Measurements from ENCODE around the gene C6orf52.
A peak's percentile ranks its signal among the peaks of the same experiment; 100 is the strongest.

C6orf52 gene

DNA sequence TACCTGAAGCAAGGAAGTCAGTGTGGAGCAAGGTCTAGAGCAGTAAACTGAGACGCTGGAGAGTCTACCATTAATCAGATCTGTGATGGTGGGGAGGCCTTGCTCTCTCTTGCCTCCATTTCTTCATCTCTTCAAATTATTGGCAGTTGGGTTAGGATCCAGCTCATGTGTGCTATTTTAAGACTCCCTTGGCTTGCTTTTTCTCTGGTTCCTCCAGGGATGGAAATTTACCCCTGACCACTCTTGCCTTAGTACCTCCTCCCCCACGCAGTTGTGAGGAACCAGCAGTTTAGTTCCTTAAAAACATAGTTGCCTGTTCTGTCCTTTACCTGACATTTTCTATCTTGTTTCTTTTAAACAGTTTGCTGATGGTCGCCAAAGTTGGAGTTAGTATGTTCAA, 35.8 kb upstream of the C6orf52 start:
- no peak overlapping the region for H3K4me2 ChIP-seq (ENCODE audit: low read length, poor library complexity, severe bottlenecking)
- peaks cover 2% of the 10 kb centered on the region for H3K4me1 ChIP-seq (ENCODE audit: control insufficient read depth, insufficient read depth, low read depth, low read length)
- H3K4me3 ChIP-seq (ENCODE audit: insufficient read depth in 1 of 2, low read depth in 1 of 2, low read length in 2 of 2), result no peak overlapping the region
- H2AFZ ChIP-seq (ENCODE audit: low read depth, low read length), result no peak overlapping the region
- H4K91ac ChIP-seq (ENCODE audit: low read length), result no peak overlapping the region
- no peak overlapping the region for H2AK5ac ChIP-seq (ENCODE audit: low read length, severe bottlenecking)
- H3K14ac ChIP-seq (ENCODE audit: low read length in 2 of 2), result no peak overlapping the region
- H2BK120ac ChIP-seq (ENCODE audit: low read depth, low read length), result no peak overlapping the region
- no peak overlapping the region for H4K8ac ChIP-seq (ENCODE audit: low read length)
- 96% methylated on average over 2 of the region's 3 CpGs for WGBS
- no peak overlapping the region for H3K27ac ChIP-seq (ENCODE audit: low read length, poor library complexity, severe bottlenecking)
- H3K9me3 ChIP-seq (ENCODE audit: control insufficient read depth, low read length), result no peaks in the 10 kb centered on the region
- peaks cover 39 to 81% of the 10 kb centered on the region in 2 experiments for H3K36me3 ChIP-seq (ENCODE audit: control insufficient read depth in 1 of 2, insufficient read depth in 2 of 2, low read depth in 1 of 2, low read length in 2 of 2)
- H3K27me3 ChIP-seq (ENCODE audit: control insufficient read depth in 1 of 2, insufficient read depth in 1 of 2, low read length in 2 of 2), result no peaks in the 10 kb centered on the region
- DNase-seq, result no peak
- no peak overlapping the region for H3K18ac ChIP-seq (ENCODE audit: low read depth in 1 of 2, low read length in 2 of 2)
- H3K23ac ChIP-seq (ENCODE audit: low read length in 2 of 2), result no peak overlapping the region
- H2BK5ac ChIP-seq (ENCODE audit: low read depth, low read length, poor library complexity, severe bottlenecking), result no peak overlapping the region
- H3K9ac ChIP-seq (ENCODE audit: low read length), result no peak overlapping the region
- no peak overlapping the region for H3K4ac ChIP-seq (ENCODE audit: low read depth in 1 of 2, low read length in 2 of 2)
- H2BK15ac ChIP-seq (ENCODE audit: low read depth, poor library complexity, severe bottlenecking), result no peak overlapping the region
- H3K79me1 ChIP-seq (replicated peaks; ENCODE audit: low read length, poor library complexity, severe bottlenecking), result peaks cover 27% of the 10 kb centered on the region
- no peak overlapping the region for H2BK12ac ChIP-seq (ENCODE audit: low read length in 2 of 2)

DNA sequence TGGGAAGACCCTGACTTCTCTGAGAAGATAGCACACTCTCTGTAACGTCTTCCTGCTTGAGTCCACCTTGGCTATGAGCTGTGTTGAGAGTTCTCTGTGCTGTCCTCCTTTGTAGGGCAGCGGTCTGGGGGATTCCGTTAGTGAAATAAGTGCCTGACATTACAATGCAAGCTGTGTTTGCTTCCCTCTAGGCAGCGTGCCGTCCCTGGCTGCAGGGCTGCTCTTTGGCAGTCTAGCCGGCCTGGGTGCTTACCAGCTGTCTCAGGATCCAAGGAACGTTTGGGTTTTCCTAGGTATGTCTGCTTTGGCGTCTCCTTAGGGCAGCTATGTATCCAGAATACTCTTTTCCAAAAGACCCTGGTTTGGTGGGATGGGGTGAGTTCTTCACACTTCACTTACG, 31.3 kb upstream of the C6orf52 start:
- H3K9me3 ChIP-seq (ENCODE audit: control insufficient read depth, low read length), result no peaks in the 10 kb centered on the region
- DNase-seq, result no peak
- no peak overlapping the region for H2AK5ac ChIP-seq (ENCODE audit: low read length, severe bottlenecking)
- no peaks in the 10 kb centered on the region for H3K27me3 ChIP-seq (ENCODE audit: control insufficient read depth in 1 of 2, insufficient read depth in 1 of 2, low read length in 2 of 2)
- no peak overlapping the region for H3K9ac ChIP-seq (ENCODE audit: low read length)
- no peak overlapping the region for H2AFZ ChIP-seq (ENCODE audit: low read depth, low read length)
- no peak overlapping the region for H3K4ac ChIP-seq (ENCODE audit: low read depth in 1 of 2, low read length in 2 of 2)
- WGBS, result over 99% methylated on average over 7 of the region's 9 CpGs
- H2BK15ac ChIP-seq (ENCODE audit: low read depth, poor library complexity, severe bottlenecking), result no peak overlapping the region
- H3K36me3 ChIP-seq (ENCODE audit: control insufficient read depth in 1 of 2, insufficient read depth in 2 of 2, low read depth in 1 of 2, low read length in 2 of 2), result peaks cover 36 to 61% of the 10 kb centered on the region in 2 experiments
- H3K4me2 ChIP-seq (ENCODE audit: low read length, poor library complexity, severe bottlenecking), result no peak overlapping the region
- no peak overlapping the region for H2BK5ac ChIP-seq (ENCODE audit: low read depth, low read length, poor library complexity, severe bottlenecking)
- no peak overlapping the region for H3K14ac ChIP-seq (ENCODE audit: low read length in 2 of 2)
- H3K27ac ChIP-seq (ENCODE audit: low read length, poor library complexity, severe bottlenecking), result no peak overlapping the region
- H3K4me1 ChIP-seq (ENCODE audit: control insufficient read depth, insufficient read depth, low read depth, low read length), result peaks cover 3% of the 10 kb centered on the region
- H4K91ac ChIP-seq (ENCODE audit: low read length), result no peak overlapping the region
- no peak overlapping the region for H3K18ac ChIP-seq (ENCODE audit: low read depth in 1 of 2, low read length in 2 of 2)
- H2BK120ac ChIP-seq (ENCODE audit: low read depth, low read length), result no peak overlapping the region
- no peak overlapping the region for H2BK12ac ChIP-seq (ENCODE audit: low read length in 2 of 2)
- H4K8ac ChIP-seq (ENCODE audit: low read length), result no peak overlapping the region
- no peak overlapping the region for H3K4me3 ChIP-seq (ENCODE audit: insufficient read depth in 1 of 2, low read depth in 1 of 2, low read length in 2 of 2)
- H3K79me1 ChIP-seq (replicated peaks; ENCODE audit: low read length, poor library complexity, severe bottlenecking), result peaks cover 34% of the 10 kb centered on the region
- H3K23ac ChIP-seq (ENCODE audit: low read length in 2 of 2), result no peak overlapping the region

DNA sequence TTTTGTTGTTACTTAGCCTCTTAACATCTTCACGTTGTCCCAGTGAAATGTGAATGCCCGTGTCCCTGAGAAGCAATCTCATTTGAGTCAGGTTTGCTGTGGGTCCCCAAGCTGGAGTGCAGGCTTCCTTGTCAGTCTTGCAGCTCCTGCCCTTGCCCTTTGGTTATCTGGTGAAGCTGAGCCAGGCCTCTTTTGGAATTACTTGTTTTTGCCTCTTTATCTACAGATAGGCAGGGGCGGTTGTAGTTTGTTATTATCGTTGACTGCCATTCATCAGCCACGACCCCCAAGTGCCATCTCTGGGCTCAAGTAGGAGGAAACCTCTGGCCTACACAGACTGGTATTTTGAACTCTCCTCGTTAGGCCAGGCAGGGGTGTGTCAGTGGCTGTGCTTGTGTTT, 30.6 kb upstream of the C6orf52 start:
- no peak overlapping the region for H2BK15ac ChIP-seq (ENCODE audit: low read depth, poor library complexity, severe bottlenecking)
- H3K36me3 ChIP-seq (ENCODE audit: control insufficient read depth in 1 of 2, insufficient read depth in 2 of 2, low read depth in 1 of 2, low read length in 2 of 2), result peaks cover 36 to 54% of the 10 kb centered on the region in 2 experiments
- no peak overlapping the region for H3K14ac ChIP-seq (ENCODE audit: low read length in 2 of 2)
- H2AK5ac ChIP-seq (ENCODE audit: low read length, severe bottlenecking), result no peak overlapping the region
- H3K79me1 ChIP-seq (replicated peaks; ENCODE audit: low read length, poor library complexity, severe bottlenecking), result peaks cover 37% of the 10 kb centered on the region
- no peak overlapping the region for H4K8ac ChIP-seq (ENCODE audit: low read length)
- WGBS, result 91% methylated on average over 6 of the region's 6 CpGs
- H3K18ac ChIP-seq (ENCODE audit: low read depth in 1 of 2, low read length in 2 of 2), result no peak overlapping the region
- H3K4me2 ChIP-seq (ENCODE audit: low read length, poor library complexity, severe bottlenecking), result no peak overlapping the region
- H3K4me1 ChIP-seq (ENCODE audit: control insufficient read depth, insufficient read depth, low read depth, low read length), result peaks cover 3% of the 10 kb centered on the region
- H2BK12ac ChIP-seq (ENCODE audit: low read length in 2 of 2), result no peak overlapping the region
- no peak overlapping the region for H2BK5ac ChIP-seq (ENCODE audit: low read depth, low read length, poor library complexity, severe bottlenecking)
- H3K9me3 ChIP-seq (ENCODE audit: control insufficient read depth, low read length), result no peaks in the 10 kb centered on the region
- H3K4ac ChIP-seq (ENCODE audit: low read depth in 1 of 2, low read length in 2 of 2), result no peak overlapping the region
- H3K23ac ChIP-seq (ENCODE audit: low read length in 2 of 2), result no peak overlapping the region
- H2BK120ac ChIP-seq (ENCODE audit: low read depth, low read length), result no peak overlapping the region
- H3K27ac ChIP-seq (ENCODE audit: low read length, poor library complexity, severe bottlenecking), result no peak overlapping the region
- no peak overlapping the region for H2AFZ ChIP-seq (ENCODE audit: low read depth, low read length)
- H3K27me3 ChIP-seq (ENCODE audit: control insufficient read depth in 1 of 2, insufficient read depth in 1 of 2, low read length in 2 of 2), result no peaks in the 10 kb centered on the region
- H4K91ac ChIP-seq (ENCODE audit: low read length), result no peak overlapping the region
- peak overlapping the region in 1 of 2 experiments; percentile 98 for H3K4me3 ChIP-seq (ENCODE audit: insufficient read depth in 1 of 2, low read depth in 1 of 2, low read length in 2 of 2)
- no peak for DNase-seq
- peak overlapping the region; percentile 99 for H3K9ac ChIP-seq (ENCODE audit: low read length)

DNA sequence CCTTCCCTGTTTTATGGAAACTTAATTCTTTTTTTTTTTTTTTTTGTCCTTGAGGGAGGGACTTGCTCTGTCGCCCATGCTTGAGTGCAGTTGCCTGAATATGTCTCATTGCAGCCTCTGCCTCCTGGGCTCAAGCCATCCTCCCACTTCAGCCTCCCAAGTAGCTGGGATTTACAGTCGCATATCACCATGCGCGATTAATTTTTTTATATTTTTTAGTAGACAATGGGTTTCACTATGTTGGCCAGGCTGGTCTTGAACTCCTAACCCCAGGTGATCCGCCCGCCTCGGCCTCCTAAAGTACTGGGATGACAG, 29.1 kb upstream of the C6orf52 start:
- Histone ChIP-seq H3K4ac (ENCODE audit: low read depth in 1 of 2, low read length in 2 of 2) (no peak overlapping the region), H4K8ac (ENCODE audit: low read length) (no peak overlapping the region), H3K27me3 (ENCODE audit: control insufficient read depth in 1 of 2, insufficient read depth in 1 of 2, low read length in 2 of 2) (no peaks in the 10 kb centered on the region), H3K79me1 (replicated peaks; ENCODE audit: low read length, poor library complexity, severe bottlenecking) (peaks cover 36% of the 10 kb centered on the region), H2BK15ac (ENCODE audit: low read depth, poor library complexity, severe bottlenecking) (peak overlapping the region; percentile 5), H3K14ac (ENCODE audit: low read length in 2 of 2) (no peak overlapping the region), H2BK120ac (ENCODE audit: low read depth, low read length) (no peak overlapping the region), H3K4me2 (ENCODE audit: low read length, poor library complexity, severe bottlenecking) (peak overlapping the region; percentile 87), H2AFZ (ENCODE audit: low read depth, low read length) (no peak overlapping the region), H3K9ac (ENCODE audit: low read length) (peak overlapping the region; percentile 99), H3K36me3 (ENCODE audit: control insufficient read depth in 1 of 2, insufficient read depth in 2 of 2, low read depth in 1 of 2, low read length in 2 of 2) (peaks cover 28 to 39% of the 10 kb centered on the region in 2 experiments), H2AK5ac (ENCODE audit: low read length, severe bottlenecking) (no peak overlapping the region), H2BK12ac (ENCODE audit: low read length in 2 of 2) (no peak overlapping the region), H3K27ac (ENCODE audit: low read length, poor library complexity, severe bottlenecking) (peak overlapping the region; percentile 89), H3K4me1 (ENCODE audit: control insufficient read depth, insufficient read depth, low read depth, low read length) (peaks cover 3% of the 10 kb centered on the region), H2BK5ac (ENCODE audit: low read depth, low read length, poor library complexity, severe bottlenecking) (peak overlapping the region; percentile 83), H4K91ac (ENCODE audit: low read length) (no peak overlapping the region), H3K4me3 (ENCODE audit: insufficient read depth in 1 of 2, low read depth in 1 of 2, low read length in 2 of 2) (peak overlapping the region; percentile 82 to 98), H3K23ac (ENCODE audit: low read length in 2 of 2) (no peak overlapping the region), H3K9me3 (ENCODE audit: control insufficient read depth, low read length) (peaks cover 7% of the 10 kb centered on the region), H3K18ac (ENCODE audit: low read depth in 1 of 2, low read length in 2 of 2) (peak overlapping the region in 1 of 2 experiments; percentile 59)
- 43% methylated on average over 6 of the region's 7 CpGs for WGBS
- no peak for DNase-seq
